Choroid plexus epithelial cell (primary cell): ENCODE measurements around the gene P2RX5.
"Not testable (repeated sequence)": the region's sequence is repeated elsewhere in the genome, so short reads cannot be mapped to it uniquely, and the experiment has no call there.

ENCODE experiments used
- DNase-seq: peaks from one replicate; pipeline ENCODE4 v3.0.0-alpha.2; 2010; ENCODE audit warnings: low read depth
- H3K4me3 ChIP-seq: 2 replicates; pipeline ENCODE4 v1.5.1; 2011; ENCODE audit warnings: low read depth, mild to moderate bottlenecking, control low read depth, low read length, moderate library complexity
- TF ChIP-seq, protein P1 (sequence below): conservative IDR thresholded peaks from 2 replicates; pipeline ENCODE4 v1.5.1; 2011; ENCODE audit warnings: low read depth, mild to moderate bottlenecking, control low read depth, inconsistent platforms, low read length, moderate library complexity

Gene P2RX5

GRCh38 chr17:3710951-3711383 is 15.0 kb upstream of the P2RX5 start:
- no peak overlapping the region for H3K4me3 ChIP-seq
- TF ChIP-seq, protein P1, sequence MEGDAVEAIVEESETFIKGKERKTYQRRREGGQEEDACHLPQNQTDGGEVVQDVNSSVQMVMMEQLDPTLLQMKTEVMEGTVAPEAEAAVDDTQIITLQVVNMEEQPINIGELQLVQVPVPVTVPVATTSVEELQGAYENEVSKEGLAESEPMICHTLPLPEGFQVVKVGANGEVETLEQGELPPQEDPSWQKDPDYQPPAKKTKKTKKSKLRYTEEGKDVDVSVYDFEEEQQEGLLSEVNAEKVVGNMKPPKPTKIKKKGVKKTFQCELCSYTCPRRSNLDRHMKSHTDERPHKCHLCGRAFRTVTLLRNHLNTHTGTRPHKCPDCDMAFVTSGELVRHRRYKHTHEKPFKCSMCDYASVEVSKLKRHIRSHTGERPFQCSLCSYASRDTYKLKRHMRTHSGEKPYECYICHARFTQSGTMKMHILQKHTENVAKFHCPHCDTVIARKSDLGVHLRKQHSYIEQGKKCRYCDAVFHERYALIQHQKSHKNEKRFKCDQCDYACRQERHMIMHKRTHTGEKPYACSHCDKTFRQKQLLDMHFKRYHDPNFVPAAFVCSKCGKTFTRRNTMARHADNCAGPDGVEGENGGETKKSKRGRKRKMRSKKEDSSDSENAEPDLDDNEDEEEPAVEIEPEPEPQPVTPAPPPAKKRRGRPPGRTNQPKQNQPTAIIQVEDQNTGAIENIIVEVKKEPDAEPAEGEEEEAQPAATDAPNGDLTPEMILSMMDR: no peak
- peak; percentile 74 for DNase-seq

DNA sequence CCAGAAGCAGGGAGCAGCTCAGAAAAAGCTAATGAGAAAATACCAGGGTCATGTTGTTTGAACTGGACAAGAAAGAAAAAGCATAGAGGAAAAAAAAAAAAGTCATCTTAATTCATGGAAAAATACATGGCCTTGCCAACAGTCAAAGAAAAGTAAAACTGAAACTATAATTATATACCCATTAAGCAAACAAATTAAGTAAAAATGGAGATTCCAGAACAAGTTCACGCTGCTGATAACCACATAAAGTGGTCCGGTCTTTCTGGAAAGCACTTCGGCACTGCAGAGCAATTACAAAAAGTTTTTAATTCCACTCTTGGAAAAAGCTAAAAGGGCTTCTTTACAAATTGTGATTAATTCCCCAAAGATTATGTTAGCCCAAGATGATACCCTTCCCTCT is 12.4 kb upstream of the P2RX5 start:
- DNase-seq: no peak
- TF ChIP-seq, protein P1: no peak
- no peak overlapping the region for H3K4me3 ChIP-seq

DNA sequence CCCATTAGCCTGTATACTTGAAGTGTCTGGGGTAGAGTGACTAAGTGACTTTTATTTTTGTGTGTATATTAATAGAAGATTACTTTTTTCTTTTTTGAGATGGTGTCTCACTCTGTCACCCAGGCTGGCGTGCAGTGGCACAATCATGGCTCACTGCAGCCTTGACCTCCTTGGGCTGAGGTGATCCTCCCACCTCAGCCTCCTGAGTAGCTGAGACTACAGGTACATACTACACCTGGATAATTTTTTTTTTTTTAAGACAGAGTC is 9.7 kb upstream of the P2RX5 start:
- not testable (repeated sequence) for H3K4me3 ChIP-seq, DNase-seq

DNA sequence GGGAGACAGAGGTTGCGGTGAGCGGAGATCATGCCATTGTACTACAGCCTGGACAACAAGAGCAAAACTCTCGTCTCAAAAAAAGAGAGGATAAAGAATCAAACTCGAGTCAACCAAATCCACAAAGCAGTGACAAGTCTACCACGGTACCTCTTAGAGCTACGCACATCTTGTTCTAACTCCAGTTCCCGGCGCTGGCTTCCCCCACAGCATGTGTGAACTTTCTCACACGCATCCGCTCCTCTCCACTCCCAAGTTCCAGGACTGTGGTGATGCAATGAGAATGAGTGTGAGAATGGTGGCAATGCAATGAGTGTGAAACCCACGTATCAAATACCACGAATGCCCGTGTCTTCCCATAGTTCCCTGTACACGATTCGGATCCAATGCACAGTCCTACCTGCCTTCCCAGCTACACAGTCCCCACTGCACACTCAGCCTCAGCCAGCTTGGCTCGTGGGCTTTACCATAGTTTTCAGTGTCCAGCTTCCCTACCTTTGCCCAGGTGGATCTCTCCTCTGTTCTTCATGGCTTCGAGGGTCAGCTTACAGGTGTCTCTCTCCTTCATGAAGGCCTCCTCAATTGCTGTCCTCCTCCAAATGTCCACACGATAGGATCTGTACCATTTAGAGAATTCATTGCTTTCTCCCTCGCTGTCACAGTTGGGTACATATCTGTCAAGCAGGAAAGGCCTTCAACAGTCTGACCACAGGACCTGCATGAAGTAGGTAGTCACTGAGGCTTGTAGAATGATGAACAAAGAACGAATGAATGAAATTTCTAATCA is 9.2 kb upstream of the P2RX5 start:
- no peak for DNase-seq
- no peak overlapping the region for H3K4me3 ChIP-seq
- TF ChIP-seq, protein P1: no peak

GRCh38 chr17:3702041-3702539 is 6.1 kb upstream of the P2RX5 start:
- DNase-seq, H3K4me3 ChIP-seq: not testable (repeated sequence)

DNA sequence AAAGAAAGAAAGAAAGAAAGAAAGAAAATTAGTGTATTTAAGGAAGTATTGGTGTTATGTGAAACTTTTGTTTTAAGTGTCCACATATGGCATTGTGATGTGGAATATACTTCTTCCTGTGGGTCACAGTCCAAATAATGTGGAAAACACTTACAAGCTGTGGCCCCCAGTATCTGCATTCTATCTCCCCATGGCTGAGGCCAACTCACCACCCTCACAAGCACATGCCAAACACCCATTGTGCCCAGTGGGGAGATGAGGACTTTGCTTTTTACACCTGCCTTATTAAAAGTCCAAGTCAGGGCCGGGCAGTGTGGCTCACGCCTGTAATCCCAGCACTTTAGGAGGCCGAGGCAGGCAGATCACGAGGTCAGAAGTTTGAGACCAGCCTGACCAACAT is 4.0 kb upstream of the P2RX5 start:
- H3K4me3 ChIP-seq: no peak overlapping the region
- TF ChIP-seq, protein P1: no peak
- no peak for DNase-seq

DNA sequence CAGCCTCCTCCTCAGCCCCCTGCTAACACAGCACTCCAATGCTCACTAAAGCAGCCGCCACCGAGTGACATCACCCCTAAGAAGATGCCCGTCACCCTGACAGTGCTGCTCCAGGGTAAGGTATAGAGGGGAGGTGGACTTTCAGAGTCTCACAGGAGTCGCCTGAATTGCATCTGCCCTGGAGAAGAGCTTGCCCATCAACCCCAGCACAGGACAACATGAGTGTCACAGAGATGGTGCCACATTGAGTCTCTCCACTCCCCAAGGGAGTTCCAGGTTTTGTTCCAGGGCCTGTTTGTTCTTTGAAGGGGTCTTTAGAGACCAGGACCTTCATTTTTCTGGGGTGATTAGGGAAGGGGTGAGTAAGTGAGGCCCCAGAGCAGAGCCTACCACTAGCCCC is 2.2 kb upstream of the P2RX5 start:
- DNase-seq: no peak
- H3K4me3 ChIP-seq: no peak overlapping the region
- TF ChIP-seq, protein P1: no peak

- no peak for DNase-seq
- H3K4me3 ChIP-seq: no peak overlapping the region
- TF ChIP-seq, protein P1: no peak
Measured at GRCh38 chr17:3697103-3697476, 1.1 kb upstream of the P2RX5 start.
